Measurements from ENCODE around the gene QARS1. TPM values are rescaled to one million over a fixed set of nuclear protein-coding genes. Genes with fewer than 3 reads are reported as not detected.

Gene QARS1
- total and polyA plus RNA-seq, 2 of the 13 experiments (the other 11 are each of a cell fraction or from before 2014, with no cell fraction given), result 307 to 327 TPM

GRCh38 chr3:49104427-49105291 is at the start of gene QARS1 (continued):
- no peak for TF ChIP-seq HNF1A (IDR thresholded peaks at IDR 0.05; ENCODE audit: low read depth)
- peak; percentile 66; the same call in 1 of the 2 replicates for TF ChIP-seq HNF1A (CRISPR knock-in tag; IDR thresholded peaks at IDR 0.05; ENCODE audit: borderline replicate concordance)
- no peak for TF ChIP-seq DDIT3 (CRISPR knock-in tag; IDR thresholded peaks at IDR 0.05)
- TF ChIP-seq MXD4 (CRISPR knock-in tag; IDR thresholded peaks at IDR 0.05), result peak; percentile 62
- 0 out of 2 replicates have a peak, but pooled peaks have one; percentile 45 for TF ChIP-seq ZNF558 (CRISPR knock-in tag; IDR thresholded peaks at IDR 0.05; ENCODE audit: borderline replicate concordance)
- TF ChIP-seq ZNF781 (CRISPR knock-in tag; IDR thresholded peaks at IDR 0.05; ENCODE audit: borderline replicate concordance, not compliant biosample characterization), result peak; percentile 56
- TF ChIP-seq, protein P1, sequence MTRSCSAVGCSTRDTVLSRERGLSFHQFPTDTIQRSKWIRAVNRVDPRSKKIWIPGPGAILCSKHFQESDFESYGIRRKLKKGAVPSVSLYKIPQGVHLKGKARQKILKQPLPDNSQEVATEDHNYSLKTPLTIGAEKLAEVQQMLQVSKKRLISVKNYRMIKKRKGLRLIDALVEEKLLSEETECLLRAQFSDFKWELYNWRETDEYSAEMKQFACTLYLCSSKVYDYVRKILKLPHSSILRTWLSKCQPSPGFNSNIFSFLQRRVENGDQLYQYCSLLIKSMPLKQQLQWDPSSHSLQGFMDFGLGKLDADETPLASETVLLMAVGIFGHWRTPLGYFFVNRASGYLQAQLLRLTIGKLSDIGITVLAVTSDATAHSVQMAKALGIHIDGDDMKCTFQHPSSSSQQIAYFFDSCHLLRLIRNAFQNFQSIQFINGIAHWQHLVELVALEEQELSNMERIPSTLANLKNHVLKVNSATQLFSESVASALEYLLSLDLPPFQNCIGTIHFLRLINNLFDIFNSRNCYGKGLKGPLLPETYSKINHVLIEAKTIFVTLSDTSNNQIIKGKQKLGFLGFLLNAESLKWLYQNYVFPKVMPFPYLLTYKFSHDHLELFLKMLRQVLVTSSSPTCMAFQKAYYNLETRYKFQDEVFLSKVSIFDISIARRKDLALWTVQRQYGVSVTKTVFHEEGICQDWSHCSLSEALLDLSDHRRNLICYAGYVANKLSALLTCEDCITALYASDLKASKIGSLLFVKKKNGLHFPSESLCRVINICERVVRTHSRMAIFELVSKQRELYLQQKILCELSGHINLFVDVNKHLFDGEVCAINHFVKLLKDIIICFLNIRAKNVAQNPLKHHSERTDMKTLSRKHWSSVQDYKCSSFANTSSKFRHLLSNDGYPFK (CRISPR knock-in tag; IDR thresholded peaks at IDR 0.05; ENCODE audit: borderline replicate concordance), result peak; percentile 98
- TF ChIP-seq ZNF101 (CRISPR knock-in tag; IDR thresholded peaks at IDR 0.05; ENCODE audit: borderline replicate concordance, low read depth), result peak; percentile 66; the same call in 1 of the 2 replicates
- peak; percentile 39; the same call in 1 of the 2 replicates for TF ChIP-seq ZMYM2 (CRISPR knock-in tag; IDR thresholded peaks at IDR 0.05)
- TF ChIP-seq, protein P2, sequence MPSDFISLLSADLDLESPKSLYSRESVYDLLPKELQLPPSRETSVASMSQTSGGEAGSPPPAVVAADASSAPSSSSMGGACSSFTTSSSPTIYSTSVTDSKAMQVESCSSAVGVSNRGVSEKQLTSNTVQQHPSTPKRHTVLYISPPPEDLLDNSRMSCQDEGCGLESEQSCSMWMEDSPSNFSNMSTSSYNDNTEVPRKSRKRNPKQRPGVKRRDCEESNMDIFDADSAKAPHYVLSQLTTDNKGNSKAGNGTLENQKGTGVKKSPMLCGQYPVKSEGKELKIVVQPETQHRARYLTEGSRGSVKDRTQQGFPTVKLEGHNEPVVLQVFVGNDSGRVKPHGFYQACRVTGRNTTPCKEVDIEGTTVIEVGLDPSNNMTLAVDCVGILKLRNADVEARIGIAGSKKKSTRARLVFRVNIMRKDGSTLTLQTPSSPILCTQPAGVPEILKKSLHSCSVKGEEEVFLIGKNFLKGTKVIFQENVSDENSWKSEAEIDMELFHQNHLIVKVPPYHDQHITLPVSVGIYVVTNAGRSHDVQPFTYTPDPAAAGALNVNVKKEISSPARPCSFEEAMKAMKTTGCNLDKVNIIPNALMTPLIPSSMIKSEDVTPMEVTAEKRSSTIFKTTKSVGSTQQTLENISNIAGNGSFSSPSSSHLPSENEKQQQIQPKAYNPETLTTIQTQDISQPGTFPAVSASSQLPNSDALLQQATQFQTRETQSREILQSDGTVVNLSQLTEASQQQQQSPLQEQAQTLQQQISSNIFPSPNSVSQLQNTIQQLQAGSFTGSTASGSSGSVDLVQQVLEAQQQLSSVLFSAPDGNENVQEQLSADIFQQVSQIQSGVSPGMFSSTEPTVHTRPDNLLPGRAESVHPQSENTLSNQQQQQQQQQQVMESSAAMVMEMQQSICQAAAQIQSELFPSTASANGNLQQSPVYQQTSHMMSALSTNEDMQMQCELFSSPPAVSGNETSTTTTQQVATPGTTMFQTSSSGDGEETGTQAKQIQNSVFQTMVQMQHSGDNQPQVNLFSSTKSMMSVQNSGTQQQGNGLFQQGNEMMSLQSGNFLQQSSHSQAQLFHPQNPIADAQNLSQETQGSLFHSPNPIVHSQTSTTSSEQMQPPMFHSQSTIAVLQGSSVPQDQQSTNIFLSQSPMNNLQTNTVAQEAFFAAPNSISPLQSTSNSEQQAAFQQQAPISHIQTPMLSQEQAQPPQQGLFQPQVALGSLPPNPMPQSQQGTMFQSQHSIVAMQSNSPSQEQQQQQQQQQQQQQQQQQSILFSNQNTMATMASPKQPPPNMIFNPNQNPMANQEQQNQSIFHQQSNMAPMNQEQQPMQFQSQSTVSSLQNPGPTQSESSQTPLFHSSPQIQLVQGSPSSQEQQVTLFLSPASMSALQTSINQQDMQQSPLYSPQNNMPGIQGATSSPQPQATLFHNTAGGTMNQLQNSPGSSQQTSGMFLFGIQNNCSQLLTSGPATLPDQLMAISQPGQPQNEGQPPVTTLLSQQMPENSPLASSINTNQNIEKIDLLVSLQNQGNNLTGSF (CRISPR knock-in tag; IDR thresholded peaks at IDR 0.05), result no peak; the same call in 1 of the 2 replicates
- TF ChIP-seq IKZF4 (CRISPR knock-in tag; IDR thresholded peaks at IDR 0.05; ENCODE audit: borderline replicate concordance, low read depth, not compliant biosample characterization), result peak; percentile 94
- peak; percentile 89 for TF ChIP-seq NFYC (CRISPR knock-in tag; IDR thresholded peaks at IDR 0.05)
- no peak for TF ChIP-seq ZNF326 (CRISPR knock-in tag; IDR thresholded peaks at IDR 0.05; ENCODE audit: borderline replicate concordance)
- peak; percentile 42 for TF ChIP-seq ZEB1 (IDR thresholded peaks at IDR 0.05; ENCODE audit: insufficient replicate concordance, low read depth)
